MM.1S (cell line): Measurements from ENCODE around the gene B3GNT5.

Source experiments
- DNase-seq: peaks from one replicate; pipeline ENCODE4 v3.0.0-alpha.2; 2015
- H2AFZ ChIP-seq: fragments of 300-600 bp; sonication (generic); 2 replicates; pipeline ENCODE4 v1.6.0; 2016; ENCODE audit warnings: antibody characterized with exemption, low read length
- H3F3A ChIP-seq: fragments of 300-600 bp; sonication (generic); 2 replicates; pipeline ENCODE4 v1.6.1; 2016; ENCODE audit warnings: mild to moderate bottlenecking, antibody characterized with exemption, low read length, moderate library complexity, mixed read lengths; ENCODE audit not compliant: insufficient read depth
- H3K27ac ChIP-seq: fragments of 300-600 bp; sonication (generic); 2 replicates; pipeline ENCODE4 v1.5.1; 2016; ENCODE audit warnings: mild to moderate bottlenecking, low read length
- H3K27me3 ChIP-seq: fragments of 300-600 bp; sonication (generic); replicated peaks from 2 replicates; pipeline ENCODE4 v1.6.0; 2016; ENCODE audit warnings: low read length; ENCODE audit not compliant: insufficient read depth
- H3K36me3 ChIP-seq: fragments of 300-600 bp; sonication (generic); replicated peaks from 2 replicates; pipeline ENCODE4 v1.6.1; 2016; ENCODE audit warnings: mild to moderate bottlenecking, low read length, mixed read lengths; ENCODE audit not compliant: insufficient read depth
- H3K4me1 ChIP-seq: fragments of 300-600 bp; sonication (generic); 2 replicates; pipeline ENCODE4 v1.6.1; 2016; ENCODE audit warnings: low read length, mixed read lengths
- H3K4me2 ChIP-seq: fragments of 300-600 bp; sonication (generic); 2 replicates; pipeline ENCODE4 v1.6.0; 2016; ENCODE audit warnings: low read depth, low read length
- H3K4me3 ChIP-seq: fragments of 300-600 bp; sonication (generic); 2 replicates; pipeline ENCODE4 v1.5.1; 2016; ENCODE audit warnings: low read length, mixed read lengths
- H3K79me2 ChIP-seq: fragments of 300-600 bp; sonication (generic); 2 replicates; pipeline ENCODE4 v1.6.1; 2016; ENCODE audit warnings: mixed run types, low read length, mixed read lengths
- H3K9ac ChIP-seq: fragments of 300-600 bp; sonication (generic); 2 replicates; pipeline ENCODE4 v1.6.1; 2016; ENCODE audit warnings: low read length, mixed read lengths
- H3K9me2 ChIP-seq: fragments of 300-600 bp; sonication (generic); replicated peaks from 2 replicates; pipeline ENCODE4 v1.6.1; 2016; ENCODE audit warnings: mild to moderate bottlenecking, low read length, mixed read lengths; ENCODE audit not compliant: insufficient read depth
- H3K9me3 ChIP-seq: fragments of 300-600 bp; sonication (generic); replicated peaks from 2 replicates; pipeline ENCODE4 v1.6.1; 2016; ENCODE audit warnings: mild to moderate bottlenecking, low read length, mixed read lengths; ENCODE audit not compliant: insufficient read depth
- H4K20me1 ChIP-seq: fragments of 300-600 bp; sonication (generic); 2 replicates; pipeline ENCODE4 v1.6.1; 2016; ENCODE audit warnings: mild to moderate bottlenecking, low read length, moderate library complexity, mixed read lengths; ENCODE audit not compliant: insufficient read depth
- CTCF ChIP-seq: fragments of 300-600 bp; sonication (generic); IDR thresholded peaks from 2 replicates; pipeline ENCODE4 v1.5.1; 2016; ENCODE audit warnings: antibody characterized with exemption, low read length, mixed read lengths
- EZH2 ChIP-seq: fragments of 300-600 bp; sonication (generic); optimal IDR thresholded peaks from 2 replicates; pipeline ENCODE3; 2017; ENCODE audit warnings: low read depth, mild to moderate bottlenecking, antibody characterized with exemption, low read length, mixed read lengths
- EZH2phosphoT487 ChIP-seq: fragments of 300-600 bp; sonication (generic); IDR thresholded peaks from 2 replicates; pipeline ENCODE4 v1.6.1; 2018; ENCODE audit warnings: antibody characterized with exemption, low read length

The B3GNT5 gene

GRCh38 chr3:183208800-183209199 lies 44.3 kb upstream of the B3GNT5 start:
- no peak for DNase-seq
- no peaks in the 10 kb centered on the region for H3K27me3 ChIP-seq
- no peak overlapping the region for H3K27ac ChIP-seq
- H4K20me1 ChIP-seq: no peaks in the 10 kb centered on the region
- TF ChIP-seq EZH2phosphoT487: no peak
- no peak for TF ChIP-seq EZH2
- no peak for TF ChIP-seq CTCF
- H3K36me3 ChIP-seq: no peaks in the 10 kb centered on the region
- no peak overlapping the region for H3K4me3 ChIP-seq
- H3K4me2 ChIP-seq: no peak overlapping the region
- H3K9me3 ChIP-seq: no peaks in the 10 kb centered on the region
- no peaks in the 10 kb centered on the region for H3F3A ChIP-seq
- no peak overlapping the region for H3K9ac ChIP-seq
- H3K4me1 ChIP-seq: no peaks in the 10 kb centered on the region
- no peaks in the 10 kb centered on the region for H3K79me2 ChIP-seq
- no peak overlapping the region for H2AFZ ChIP-seq
- H3K9me2 ChIP-seq: no peaks in the 10 kb centered on the region

- no peak for DNase-seq
- H3K4me3 ChIP-seq: no peak overlapping the region
- H2AFZ ChIP-seq: no peak overlapping the region
- no peaks in the 10 kb centered on the region for H4K20me1 ChIP-seq
- TF ChIP-seq EZH2: no peak
- TF ChIP-seq CTCF: no peak
- no peak for TF ChIP-seq EZH2phosphoT487
- H3K9me2 ChIP-seq: no peaks in the 10 kb centered on the region
- no peaks in the 10 kb centered on the region for H3K27me3 ChIP-seq
- H3K9ac ChIP-seq: no peak overlapping the region
- H3K4me1 ChIP-seq: no peaks in the 10 kb centered on the region
- no peak overlapping the region for H3K27ac ChIP-seq
- H3K79me2 ChIP-seq: no peaks in the 10 kb centered on the region
- no peak overlapping the region for H3K4me2 ChIP-seq
- no peaks in the 10 kb centered on the region for H3K36me3 ChIP-seq
- H3K9me3 ChIP-seq: no peaks in the 10 kb centered on the region
- no peaks in the 10 kb centered on the region for H3F3A ChIP-seq
Measured at GRCh38 chr3:183210341-183210740, 42.7 kb upstream of the B3GNT5 start.

- no peak for DNase-seq
- no peak overlapping the region for H3K9ac ChIP-seq
- no peak overlapping the region for H2AFZ ChIP-seq
- H3K27ac ChIP-seq: no peak overlapping the region
- H3F3A ChIP-seq: no peaks in the 10 kb centered on the region
- TF ChIP-seq CTCF (no peak), EZH2phosphoT487 (no peak), EZH2 (no peak)
- H3K27me3 ChIP-seq: no peaks in the 10 kb centered on the region
- no peak overlapping the region for H3K4me2 ChIP-seq
- no peak overlapping the region for H3K4me3 ChIP-seq
- no peaks in the 10 kb centered on the region for H4K20me1 ChIP-seq
- H3K9me3 ChIP-seq: no peaks in the 10 kb centered on the region
- H3K9me2 ChIP-seq: no peaks in the 10 kb centered on the region
- H3K4me1 ChIP-seq: no peaks in the 10 kb centered on the region
- H3K79me2 ChIP-seq: no peaks in the 10 kb centered on the region
- H3K36me3 ChIP-seq: no peaks in the 10 kb centered on the region
Measured at GRCh38 chr3:183210862-183211341, 42.2 kb upstream of the B3GNT5 start.
